Activated CD8-positive, alpha-beta T cell treated with anti-CD3 and anti-CD28 coated beads, Interleukin-2, amount 10 ng/mL, durations not matched to agents 7 days and 5 days (primary cell): ENCODE data around the gene C17orf107. TPM values are rescaled to one million over a fixed set of nuclear protein-coding genes. Genes with fewer than 3 reads are reported as not detected.
A peak's percentile ranks its signal among the peaks of the same experiment; 100 is the strongest.

Experiments
- ATAC-seq: fragments of 150-1000 bp; cut with Tn5 transposase; one replicate; pipeline ENCODE4 v1.10.0; 2021; ENCODE audit warnings: moderate library complexity
- CTCF ChIA-PET: fragments of 350-600 bp; sonication (Branson Sonifier 250); formaldehyde crosslinking; loops from one replicate; lab custom pipeline; 2021; ENCODE audit warnings: antibody characterized with exemption; lab: Charles Lee
- POLR2A ChIA-PET: fragments of 350-600 bp; sonication (Branson Sonifier 250); formaldehyde crosslinking; loops from one replicate; lab custom pipeline; 2021; ENCODE audit warnings: antibody characterized with exemption; lab: Charles Lee
- DNase-seq: peaks from one replicate; pipeline ENCODE4 v3.0.0-alpha.2; 2020
- H3K27ac Mint-ChIP-seq: one replicate; pipeline ENCODE4 v1.8.0; 2021; ENCODE audit warnings: mild to moderate bottlenecking, mixed read lengths
- H3K27me3 Mint-ChIP-seq: one replicate; pipeline ENCODE4 v1.8.0; 2021; ENCODE audit warnings: low read depth, mixed read lengths
- H3K36me3 Mint-ChIP-seq: one replicate; pipeline ENCODE4 v1.8.0; 2021; ENCODE audit warnings: low read depth, mixed read lengths
- H3K4me1 Mint-ChIP-seq: one replicate; pipeline ENCODE4 v1.8.0; 2021; ENCODE audit warnings: low read depth, mixed read lengths
- H3K4me3 Mint-ChIP-seq: one replicate; pipeline ENCODE4 v1.8.0; 2021; ENCODE audit warnings: mild to moderate bottlenecking, mixed read lengths
- H3K9me3 Mint-ChIP-seq: one replicate; pipeline ENCODE4 v1.8.0; 2022; ENCODE audit warnings: mixed read lengths; ENCODE audit not compliant: insufficient read depth
- total RNA-seq, 2 experiments: library from RNA; stranded (reverse); gene quantifications; one replicate each; pipeline ENCODE4 v1.2.3, GENCODE V29; 2021

C17orf107 gene
- total RNA-seq, 2 experiments from 2014 or later = 0.97 to 1.1 TPM

- CTCF ChIA-PET = interaction anchor here (1.1 to 3.5 kb wide), 4 partner anchors 11 to 116 kb away, joined by 3 to 13 read pairs (median 3); partner anchors contain the start of genes CHRNE and SPAG7
- no peak for ATAC-seq
- Mint-ChIP-seq H3K4me3 (peak overlapping the region; percentile 97), H3K4me1 (peaks cover 52% of the 10 kb centered on the region), H3K9me3 (no peaks in the 10 kb centered on the region), H3K27me3 (no peaks in the 10 kb centered on the region), H3K27ac (peak overlapping the region; percentile 88), H3K36me3 (peaks cover 71% of the 10 kb centered on the region)
- no peak for DNase-seq
- POLR2A ChIA-PET = interaction anchor here (0.6 to 10.0 kb wide), 8 partner anchors 9 to 236 kb away, joined by 3 to 239 read pairs (median 3); partner anchors contain the start of genes CAMTA2 and SPAG7
Observed at GRCh38 chr17:4945944-4946280, 46.6 kb downstream of the C17orf107 start.

- ChIA-PET POLR2A (interaction anchor here (1.0 to 10.0 kb wide), 13 partner anchors 6 to 237 kb away, joined by 3 to 239 read pairs (median 4); partner anchors contain the start of genes CAMTA2, RNF167, SLC25A11 and SPAG7), CTCF (interaction anchor here (1.1 to 3.5 kb wide), 5 partner anchors 11 to 115 kb away, joined by 3 to 13 read pairs (median 3); partner anchors contain the start of genes CHRNE and SPAG7)
- ATAC-seq (no peak), DNase-seq (peak; percentile 45)
- Mint-ChIP-seq H3K9me3 (no peaks in the 10 kb centered on the region), H3K4me3 (peak overlapping the region; percentile 97), H3K27me3 (no peaks in the 10 kb centered on the region), H3K36me3 (peaks cover 66% of the 10 kb centered on the region), H3K4me1 (peaks cover 56% of the 10 kb centered on the region), H3K27ac (peak overlapping the region; percentile 88)
Observed at GRCh38 chr17:4946312-4946976, 47.1 kb downstream of the C17orf107 start.

- no peaks in the 10 kb centered on the region for H3K27me3 Mint-ChIP-seq
- POLR2A ChIA-PET = interaction anchor here (1.0 to 10.0 kb wide), 11 partner anchors 7 to 216 kb away, joined by 3 to 239 read pairs (median 4); partner anchors contain the start of genes RNF167, SLC25A11 and SPAG7
- DNase-seq = no peak
Observed at GRCh38 chr17:4947010-4947410, 47.7 kb downstream of the C17orf107 start.

GRCh38 chr17:4947411-4948165 is 48.3 kb downstream of the C17orf107 start:
- Mint-ChIP-seq H3K36me3 (peaks cover 54% of the 10 kb centered on the region), H3K9me3 (no peaks in the 10 kb centered on the region), H3K27me3 (no peaks in the 10 kb centered on the region), H3K27ac (peak overlapping the region; percentile 99), H3K4me1 (peaks cover 51% of the 10 kb centered on the region), H3K4me3 (peak overlapping the region; percentile 97)
- POLR2A ChIA-PET = interaction anchor here (0.8 to 10.0 kb wide), 13 partner anchors 7 to 217 kb away, joined by 3 to 239 read pairs (median 5); partner anchors contain the start of genes C17orf107, CHRNE, RNF167 and SLC25A11
- peak; percentile 16 for ATAC-seq
- peak; percentile 84 for DNase-seq
- CTCF ChIA-PET = interaction anchor here (1.2 to 3.5 kb wide), 3 partner anchors 9 to 38 kb away, joined by 4 to 13 read pairs (median 4); partner anchors contain the start of gene SPAG7

More at GRCh38 chr17:4947010-4947410, 47.7 kb downstream of the C17orf107 start:
- Mint-ChIP-seq H3K4me1 (peaks cover 57% of the 10 kb centered on the region), H3K36me3 (peaks cover 60% of the 10 kb centered on the region), H3K9me3 (no peaks in the 10 kb centered on the region), H3K27ac (peak overlapping the region; percentile 88), H3K4me3 (peak overlapping the region; percentile 97)
- ATAC-seq = no peak
- CTCF ChIA-PET = interaction anchor here (1.2 to 3.5 kb wide), 5 partner anchors 10 to 44 kb away, joined by 3 to 13 read pairs (median 4); partner anchors contain the start of genes CHRNE and SPAG7

GRCh38 chr17:4948166-4948930 is 49.0 kb downstream of the C17orf107 start, which contains the start of gene PFN1:
TSS of gene PFN1 (minus strand) at chr17:4948530. CDS start at chr17:4948394, 136 bp downstream.
- no peaks in the 10 kb centered on the region for H3K9me3 Mint-ChIP-seq
- DNase-seq (peak; percentile 96), ATAC-seq (peak; percentile 33)
- H3K27ac Mint-ChIP-seq = peak within 1 kb of the TSS; percentile 99
- H3K4me1 Mint-ChIP-seq = peaks cover 44% of the 10 kb centered on the region
- POLR2A ChIA-PET = interaction anchor here (0.8 to 10.0 kb wide), 14 partner anchors 8 to 443 kb away, joined by 3 to 239 read pairs (median 5); partner anchors contain the start of genes C17orf107, CHRNE, INCA1 and KIF1C
- peak within 1 kb of the TSS; percentile 97 for H3K4me3 Mint-ChIP-seq
- CTCF ChIA-PET = interaction anchor here (1.2 to 3.5 kb wide), 3 partner anchors 9 to 39 kb away, joined by 4 to 13 read pairs (median 4); partner anchors contain the start of gene SPAG7
- H3K36me3 Mint-ChIP-seq = peaks cover 46% of the 10 kb centered on the region
- H3K27me3 Mint-ChIP-seq = no peaks in the 10 kb centered on the region

- Mint-ChIP-seq H3K27me3 (no peaks in the 10 kb centered on the region), H3K4me3 (peak overlapping the region; percentile 97), H3K4me1 (peaks cover 39% of the 10 kb centered on the region), H3K9me3 (no peaks in the 10 kb centered on the region), H3K36me3 (peaks cover 45% of the 10 kb centered on the region), H3K27ac (peak overlapping the region; percentile 99)
- peak; percentile 84 for DNase-seq
- ChIA-PET POLR2A (interaction anchor here (0.9 to 10.0 kb wide), 10 partner anchors 9 to 444 kb away, joined by 3 to 239 read pairs (median 8); partner anchors contain the start of genes C17orf107, CHRNE, INCA1 and KIF1C), CTCF (interaction anchor here (3.5 kb wide), 1 partner anchor 18 kb away, joined by 13 read pairs; the partner anchor contains the start of gene SPAG7)
- ATAC-seq = peak; percentile 46
Observed at GRCh38 chr17:4948931-4949320, 49.6 kb downstream of the C17orf107 start.

GRCh38 chr17:4949321-4950074 is 50.2 kb downstream of the C17orf107 start:
- DNase-seq = peak; percentile 84
- Mint-ChIP-seq H3K36me3 (peaks cover 41% of the 10 kb centered on the region), H3K9me3 (no peaks in the 10 kb centered on the region), H3K4me1 (peaks cover 34% of the 10 kb centered on the region), H3K4me3 (peak overlapping the region; percentile 97), H3K27ac (peak overlapping the region; percentile 99), H3K27me3 (no peaks in the 10 kb centered on the region)
- peak; percentile 28 for ATAC-seq
- CTCF ChIA-PET = interaction anchor here (4.4 kb wide), 1 partner anchor 18 kb away, joined by 16 read pairs; the partner anchor contains the start of gene SPAG7
- POLR2A ChIA-PET = interaction anchor here (0.6 to 10.0 kb wide), 11 partner anchors 9 to 444 kb away, joined by 3 to 239 read pairs (median 6); partner anchors contain the start of genes C17orf107, CHRNE, INCA1 and KIF1C

- peak overlapping the region; percentile 92 for H3K27ac Mint-ChIP-seq
- no peaks in the 10 kb centered on the region for H3K27me3 Mint-ChIP-seq
- H3K4me3 Mint-ChIP-seq = peak overlapping the region; percentile 82
- DNase-seq (no peak), ATAC-seq (peak; percentile 8)
- no peaks in the 10 kb centered on the region for H3K9me3 Mint-ChIP-seq
- ChIA-PET POLR2A (interaction anchor here (0.6 to 10.0 kb wide), 8 partner anchors 9 to 37 kb away, joined by 3 to 239 read pairs (median 4); partner anchors contain the start of genes CAMTA2, RNF167, SLC25A11 and SPAG7), CTCF (interaction anchor here (2.0 to 4.4 kb wide), 2 partner anchors 10 to 17 kb away, joined by 8 to 16 read pairs; partner anchors contain the start of genes RNF167, SLC25A11 and SPAG7)
- H3K4me1 Mint-ChIP-seq = peaks cover 27% of the 10 kb centered on the region
- peaks cover 34% of the 10 kb centered on the region for H3K36me3 Mint-ChIP-seq
Observed at GRCh38 chr17:4950075-4950745, 50.9 kb downstream of the C17orf107 start.

GRCh38 chr17:4950746-4951204 is 51.4 kb downstream of the C17orf107 start, which contains the start of gene ENO3:
TSS of gene ENO3 (plus strand) at chr17:4951119. CDS start at chr17:4951830, 711 bp downstream.
- H3K9me3 Mint-ChIP-seq = no peaks in the 10 kb centered on the region
- ChIA-PET CTCF (interaction anchor here (1.0 to 4.4 kb wide), 3 partner anchors 11 to 18 kb away, joined by 3 to 16 read pairs (median 8); partner anchors contain the start of genes RNF167, SLC25A11 and SPAG7), POLR2A (interaction anchor here (0.7 to 10.0 kb wide), 6 partner anchors 11 to 41 kb away, joined by 3 to 239 read pairs (median 4); partner anchors contain the start of genes CAMTA2, RNF167, SLC25A11 and SPAG7)
- DNase-seq (no peak), ATAC-seq (no peak)
- H3K4me1 Mint-ChIP-seq = peaks cover 21% of the 10 kb centered on the region
- peak within 1 kb of the TSS; percentile 92 for H3K27ac Mint-ChIP-seq
- H3K36me3 Mint-ChIP-seq = peaks cover 29% of the 10 kb centered on the region
- H3K27me3 Mint-ChIP-seq = no peaks in the 10 kb centered on the region
- peak within 1 kb of the TSS; percentile 82 for H3K4me3 Mint-ChIP-seq
